ENCODE results near the gene PHKA1. TPM values are rescaled to one million over a fixed set of nuclear protein-coding genes. Genes with fewer than 3 reads are reported as not detected.

Gene PHKA1
- total RNA-seq, 1 donor from 2014 or later = 3.1 TPM

- H3K4me3 Mint-ChIP-seq (ENCODE audit: unreplicated experiment) = no peak overlapping the region
- DNase-seq = no peak
- no peaks in the 10 kb centered on the region for H3K27me3 Mint-ChIP-seq (ENCODE audit: unreplicated experiment)
- H3K4me1 Mint-ChIP-seq (ENCODE audit: low read depth, unreplicated experiment) = peaks cover 2% of the 10 kb centered on the region
- no peak overlapping the region for H3K27ac Mint-ChIP-seq (ENCODE audit: unreplicated experiment)
- TF ChIP-seq CTCF (IDR thresholded peaks at IDR 0.05; ENCODE audit: partially characterized antibody, unreplicated experiment) = no peak
- H3K9me3 Mint-ChIP-seq (ENCODE audit: unreplicated experiment) = peaks cover 2% of the 10 kb centered on the region
- H3K36me3 Mint-ChIP-seq (ENCODE audit: unreplicated experiment) = no peaks in the 10 kb centered on the region
These were observed 2.7 kb upstream of the PHKA1 start for GRCh38 chrX:72716766-72717165.

DNA sequence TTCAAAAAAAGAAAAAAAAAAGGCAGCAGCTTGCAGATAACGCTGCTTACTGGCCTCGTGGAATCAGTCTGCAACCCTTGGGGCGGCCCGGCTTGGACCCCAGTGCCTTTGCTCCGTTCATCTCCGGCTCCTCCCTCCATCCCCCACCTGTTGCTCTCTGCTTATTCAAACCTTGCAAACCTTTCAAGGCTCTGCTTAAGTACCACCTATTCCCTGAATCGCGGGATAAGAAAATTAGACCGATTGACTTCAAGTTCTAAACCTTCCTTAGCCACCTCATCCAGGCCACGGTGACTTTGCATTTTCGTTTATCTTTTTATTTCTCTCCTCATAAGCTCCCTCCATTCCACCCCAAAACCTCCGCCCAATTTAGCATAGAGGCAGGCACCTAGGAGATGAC, 1.4 kb upstream of the PHKA1 start:
- no peak for DNase-seq
- H3K9me3 Mint-ChIP-seq (ENCODE audit: unreplicated experiment) = peaks cover 2% of the 10 kb centered on the region
- no peaks in the 10 kb centered on the region for H3K36me3 Mint-ChIP-seq (ENCODE audit: unreplicated experiment)
- H3K27ac Mint-ChIP-seq (ENCODE audit: unreplicated experiment) = no peak overlapping the region
- TF ChIP-seq CTCF (IDR thresholded peaks at IDR 0.05; ENCODE audit: partially characterized antibody, unreplicated experiment) = no peak
- no peaks in the 10 kb centered on the region for H3K27me3 Mint-ChIP-seq (ENCODE audit: unreplicated experiment)
- peaks cover 2% of the 10 kb centered on the region for H3K4me1 Mint-ChIP-seq (ENCODE audit: low read depth, unreplicated experiment)
- no peak overlapping the region for H3K4me3 Mint-ChIP-seq (ENCODE audit: unreplicated experiment)

GRCh38 chrX:72714478-72714916, 391 bp upstream of the PHKA1 start:
- no peaks in the 10 kb centered on the region for H3K36me3 Mint-ChIP-seq (ENCODE audit: unreplicated experiment)

DNA sequence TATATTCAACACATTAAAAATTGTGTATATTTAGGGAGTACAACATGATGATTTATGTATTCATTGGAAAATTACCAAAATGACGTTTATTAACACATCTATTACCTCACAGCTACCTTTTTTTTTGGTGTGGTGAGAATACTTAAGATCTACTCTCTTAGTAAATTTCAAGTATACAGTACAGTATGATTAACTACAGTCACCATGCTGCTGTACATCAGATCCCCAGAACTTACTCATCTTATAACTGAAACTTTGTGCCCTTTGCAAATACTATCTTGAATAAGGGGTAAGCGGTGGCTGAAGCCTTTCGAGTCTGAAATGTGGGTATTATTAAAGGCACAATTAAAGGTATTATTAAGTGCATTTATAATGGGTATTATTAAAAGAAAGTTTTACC, 976 bp downstream of the PHKA1 start:
- Mint-ChIP-seq H3K4me3 (ENCODE audit: unreplicated experiment) (peak overlapping the region; percentile 79), H3K9me3 (ENCODE audit: unreplicated experiment) (peaks cover 2% of the 10 kb centered on the region), H3K36me3 (ENCODE audit: unreplicated experiment) (no peaks in the 10 kb centered on the region), H3K4me1 (ENCODE audit: low read depth, unreplicated experiment) (peaks cover 2% of the 10 kb centered on the region), H3K27ac (ENCODE audit: unreplicated experiment) (no peak overlapping the region), H3K27me3 (ENCODE audit: unreplicated experiment) (peaks cover 2% of the 10 kb centered on the region)
- no peak for DNase-seq
- TF ChIP-seq CTCF (IDR thresholded peaks at IDR 0.05; ENCODE audit: partially characterized antibody, unreplicated experiment) = no peak

More at GRCh38 chrX:72714478-72714916, 391 bp upstream of the PHKA1 start:
- H3K4me3 Mint-ChIP-seq (ENCODE audit: unreplicated experiment) = peak overlapping the region; percentile 86
- peaks cover 2% of the 10 kb centered on the region for H3K9me3 Mint-ChIP-seq (ENCODE audit: unreplicated experiment)
- H3K27me3 Mint-ChIP-seq (ENCODE audit: unreplicated experiment) = no peaks in the 10 kb centered on the region
- peaks cover 2% of the 10 kb centered on the region for H3K4me1 Mint-ChIP-seq (ENCODE audit: low read depth, unreplicated experiment)
- TF ChIP-seq CTCF (IDR thresholded peaks at IDR 0.05; ENCODE audit: partially characterized antibody, unreplicated experiment) = no peak
- peak overlapping the region; percentile 43 for H3K27ac Mint-ChIP-seq (ENCODE audit: unreplicated experiment)
- DNase-seq = peak; percentile 52

DNA sequence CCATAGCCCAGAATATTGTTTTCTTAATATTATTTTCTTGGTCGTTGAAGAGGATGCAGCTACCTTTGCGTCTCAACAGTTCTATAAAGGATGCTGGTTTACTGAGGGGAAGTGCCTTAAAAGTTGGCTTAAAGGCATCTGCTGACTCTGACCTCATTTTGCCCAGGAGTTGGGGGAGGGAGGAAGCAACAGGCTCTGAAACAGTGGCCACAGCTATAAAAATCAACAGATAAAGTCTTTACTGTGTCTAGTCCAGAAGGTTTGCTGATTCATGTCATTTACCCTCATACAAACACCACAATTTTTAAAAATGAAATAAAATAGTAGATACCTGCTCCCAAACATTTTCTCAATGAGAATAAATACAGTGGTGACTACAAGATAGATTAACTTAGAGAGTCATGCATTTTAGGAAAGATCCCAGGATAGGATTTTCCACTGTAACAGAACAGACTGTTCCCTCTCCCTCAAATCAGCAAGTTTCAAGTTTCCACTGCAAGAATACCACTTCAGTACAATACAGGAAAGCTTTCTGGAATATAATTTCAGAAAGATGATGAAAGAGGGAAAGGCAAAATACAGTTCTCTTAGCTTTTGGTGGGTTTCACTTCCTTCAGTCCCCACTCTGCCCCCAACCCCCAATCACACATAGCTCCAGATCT, 1.9 kb downstream of the PHKA1 start:
- H3K27ac Mint-ChIP-seq (ENCODE audit: unreplicated experiment) = peak overlapping the region; percentile 48
- TF ChIP-seq CTCF (IDR thresholded peaks at IDR 0.05; ENCODE audit: partially characterized antibody, unreplicated experiment) = no peak
- no peaks in the 10 kb centered on the region for H3K36me3 Mint-ChIP-seq (ENCODE audit: unreplicated experiment)
- H3K4me3 Mint-ChIP-seq (ENCODE audit: unreplicated experiment) = no peak overlapping the region
- no peak for DNase-seq
- H3K4me1 Mint-ChIP-seq (ENCODE audit: low read depth, unreplicated experiment) = peaks cover 2% of the 10 kb centered on the region
- H3K27me3 Mint-ChIP-seq (ENCODE audit: unreplicated experiment) = peaks cover 2% of the 10 kb centered on the region
- peaks cover 2% of the 10 kb centered on the region for H3K9me3 Mint-ChIP-seq (ENCODE audit: unreplicated experiment)
